HG03354 (cell line): ENCODE measurements around the gene ZNF780A.
"Not testable (repeated sequence)": the region's sequence is repeated elsewhere in the genome, so short reads cannot be mapped to it uniquely, and the experiment has no call there.

Experiments used
- ATAC-seq: cut with Tn5 transposase; IDR thresholded peaks from one replicate; pipeline ENCODE4 v1.9.1; 2021; ENCODE audit warnings: mild to moderate bottlenecking; ENCODE audit not compliant: unreplicated experiment, poor library complexity, severe bottlenecking

ZNF780A gene

DNA sequence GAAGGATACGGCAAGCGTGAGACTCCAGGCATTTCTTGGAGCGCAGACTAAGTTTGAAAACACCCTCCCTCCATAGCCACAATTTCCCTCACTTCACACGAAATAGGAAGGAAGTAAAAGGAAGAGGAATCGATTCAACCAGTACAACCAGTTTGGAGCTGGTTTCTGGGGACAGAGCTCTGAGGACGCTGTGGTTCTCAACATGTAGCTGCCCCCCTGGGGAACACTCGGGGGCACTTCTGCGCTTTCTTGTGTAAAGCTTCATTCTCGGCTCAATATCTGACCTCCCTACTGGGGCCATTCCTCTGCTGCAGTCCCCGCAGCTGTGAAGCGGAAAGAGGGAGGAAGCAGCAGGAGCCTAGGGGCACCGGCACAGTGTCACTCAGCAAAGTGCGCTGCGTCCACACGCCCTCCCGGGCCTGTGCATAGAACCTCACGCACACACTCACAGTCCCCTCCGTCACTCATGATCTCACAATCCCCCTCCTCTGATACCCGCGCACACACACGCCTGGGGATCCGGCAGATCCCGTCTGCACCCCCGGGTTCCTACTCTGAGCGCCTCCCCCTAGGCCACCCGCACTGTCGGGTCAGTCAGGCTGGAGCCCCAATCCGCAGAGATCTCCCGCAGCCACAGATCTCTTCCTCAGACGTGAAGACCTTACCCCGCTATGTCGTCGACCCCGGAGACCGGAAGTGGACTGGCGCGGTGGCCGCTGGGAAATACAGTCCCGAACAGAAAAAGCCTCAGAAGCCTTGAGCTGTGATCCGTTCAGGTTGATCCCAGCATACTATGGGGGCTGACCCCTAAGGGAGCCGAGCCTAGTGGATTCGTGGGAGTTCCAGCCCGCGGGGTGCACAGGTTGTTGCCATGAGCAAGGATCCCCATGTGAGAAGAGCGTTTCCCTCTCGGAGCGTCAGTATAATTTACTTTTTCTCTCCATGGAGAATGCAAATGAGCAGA lies at the start of gene ZNF780A:
Gene ZNF780A (minus strand): TSS at position 703 of the 964 bp plus-strand sequence. CDS start 6,190 bp downstream, outside the sequence.
- peak; percentile 87 for ATAC-seq

DNA sequence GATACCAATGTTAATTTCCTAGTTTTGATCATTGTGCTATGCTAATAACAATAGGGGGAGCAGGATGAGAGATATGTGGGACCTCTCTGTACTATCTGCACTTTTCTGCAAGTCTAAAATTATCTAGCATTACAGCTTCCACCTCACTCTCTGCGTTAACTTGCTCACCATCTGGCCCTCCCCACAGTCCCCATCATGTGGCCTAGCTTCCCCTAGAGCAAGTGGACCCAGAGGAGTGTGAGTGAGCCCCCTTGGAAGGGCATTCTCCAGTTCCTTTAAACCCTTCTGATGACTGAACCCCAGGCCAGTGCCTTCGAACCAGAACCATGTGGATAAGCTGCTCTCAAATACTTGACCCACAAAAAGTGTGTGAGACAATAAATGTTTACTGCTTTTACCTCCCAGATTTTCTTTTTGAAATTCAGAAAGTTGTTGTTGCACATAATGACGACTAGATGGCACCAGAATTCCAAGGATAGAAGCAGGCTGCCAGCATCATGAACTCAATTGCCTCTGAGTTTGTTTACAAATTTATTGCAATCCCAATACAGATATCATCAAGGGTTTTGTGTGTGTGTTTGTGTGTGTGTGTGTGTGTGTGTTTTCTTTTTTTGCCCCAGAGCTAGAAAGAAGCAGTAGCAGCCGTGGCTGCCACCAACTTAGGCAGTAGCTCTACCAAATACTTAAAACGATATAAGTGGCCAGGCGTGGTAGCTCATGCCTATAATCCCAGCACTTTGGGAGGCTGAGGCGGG lies 49.0 kb upstream of the ZNF780A start:
- ATAC-seq, result no peak

DNA sequence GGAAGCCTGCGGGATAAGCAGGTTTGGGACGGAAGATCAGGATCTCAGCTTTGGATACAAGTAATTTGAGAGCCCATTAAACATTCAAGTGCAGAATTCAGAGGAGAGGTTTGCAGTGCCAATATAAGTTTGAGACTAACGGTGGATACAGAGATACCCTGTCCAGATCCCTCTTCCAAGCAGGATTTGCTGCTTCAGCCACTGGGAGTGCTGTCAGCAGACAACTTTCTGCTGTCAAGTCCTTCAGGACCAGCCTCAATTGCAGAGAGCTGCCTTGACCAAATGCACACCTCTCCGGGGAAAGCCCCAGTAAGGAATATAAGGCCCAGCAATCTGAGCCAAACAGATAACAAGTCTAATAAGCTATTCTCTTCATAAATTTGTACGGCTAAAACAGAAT lies 46.1 kb upstream of the ZNF780A start:
- ATAC-seq, result no peak

DNA sequence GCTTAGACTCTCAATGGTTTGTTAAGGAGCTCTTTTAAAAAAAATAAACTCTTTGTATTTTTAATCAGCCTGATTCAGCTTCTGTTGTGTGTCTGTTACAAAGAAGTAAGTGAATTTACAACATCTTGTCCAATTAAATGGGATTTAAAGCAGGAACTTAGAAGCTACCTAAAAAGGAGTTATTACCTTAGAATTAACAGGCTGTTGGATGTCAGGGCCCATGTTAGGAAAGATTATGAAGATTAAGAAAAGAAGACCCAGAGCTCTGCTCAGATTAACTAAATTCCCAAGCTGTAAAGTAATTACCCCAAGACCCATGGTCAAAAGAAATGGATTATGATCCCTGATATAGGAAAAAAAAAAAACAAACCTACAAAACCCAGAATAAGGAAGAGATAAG lies 44.1 kb upstream of the ZNF780A start:
- no peak for ATAC-seq

DNA sequence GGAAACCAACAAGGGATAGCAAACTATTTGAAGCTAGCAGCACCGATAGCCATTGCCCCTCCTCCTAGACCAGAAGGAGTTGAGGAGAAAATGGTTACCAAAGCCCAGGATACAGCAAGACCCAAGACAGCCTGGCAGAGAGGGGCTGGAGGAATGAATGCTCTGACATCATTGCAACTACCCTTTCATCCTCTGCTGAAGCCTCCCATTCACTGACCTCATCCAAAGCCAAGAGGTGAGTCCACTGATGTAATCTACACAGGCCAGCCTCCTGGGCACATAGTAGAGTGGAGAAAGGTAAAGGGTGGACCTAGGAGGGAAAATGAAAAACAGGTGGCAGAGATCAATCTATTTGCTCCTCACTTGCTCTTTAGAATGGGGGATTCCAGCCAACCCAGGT lies 42.7 kb upstream of the ZNF780A start:
- no peak for ATAC-seq

DNA sequence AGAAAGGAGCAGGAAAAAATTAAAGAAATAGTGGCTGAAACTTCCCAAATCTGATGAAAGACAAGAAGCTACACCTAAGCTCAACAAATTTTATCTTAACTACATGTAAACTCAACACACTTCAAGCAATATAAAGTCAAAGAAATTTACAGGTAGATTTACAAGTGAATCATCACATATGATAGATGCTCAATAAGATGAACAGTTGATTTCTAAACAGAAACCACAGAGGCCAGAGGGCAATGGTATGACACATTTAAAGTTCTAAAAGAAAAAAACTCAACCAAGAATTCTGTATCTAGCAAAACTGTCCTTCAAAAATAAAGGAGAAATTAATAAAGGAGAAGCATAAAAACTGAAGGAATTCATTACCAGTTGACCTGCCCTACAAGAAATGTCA lies 39.3 kb upstream of the ZNF780A start:
- no peak for ATAC-seq

DNA sequence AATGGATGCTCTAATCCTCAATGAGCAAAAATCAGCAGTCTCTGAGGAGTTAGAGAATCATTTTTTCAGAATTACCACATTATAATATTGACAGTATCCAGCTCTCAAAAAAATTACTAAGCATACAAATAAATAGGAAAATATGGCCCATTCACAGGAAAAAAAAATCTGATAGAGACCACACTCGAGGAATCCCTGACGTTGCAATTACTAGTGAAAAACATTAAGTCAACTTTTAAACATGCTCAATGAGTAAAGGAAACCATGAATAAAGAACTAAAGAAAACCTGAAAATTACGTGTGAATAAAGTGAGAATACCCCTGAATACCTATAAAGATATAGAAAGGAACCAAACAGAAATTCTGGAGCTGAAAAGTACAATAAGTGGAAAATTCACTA lies 38.7 kb upstream of the ZNF780A start:
- no peak for ATAC-seq

DNA sequence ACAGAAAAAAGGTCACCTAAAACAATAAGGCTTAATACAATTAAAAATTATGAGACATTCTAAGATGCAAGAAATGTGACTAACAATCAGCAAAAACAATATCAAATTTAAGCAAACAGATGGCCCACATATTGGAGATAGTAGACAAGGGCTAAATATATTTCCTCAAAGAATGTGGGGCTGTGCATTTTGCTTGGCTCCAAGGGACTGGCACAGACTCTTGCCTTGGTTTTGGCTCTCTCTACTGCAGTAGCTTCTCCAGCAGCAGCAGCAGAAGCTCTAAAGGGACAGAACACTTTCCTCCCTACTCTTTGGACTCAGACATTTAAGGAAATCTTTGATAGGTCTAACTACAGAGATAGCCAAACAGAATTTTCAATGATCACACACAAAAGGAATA lies 38.2 kb upstream of the ZNF780A start:
- ATAC-seq, result no peak

DNA sequence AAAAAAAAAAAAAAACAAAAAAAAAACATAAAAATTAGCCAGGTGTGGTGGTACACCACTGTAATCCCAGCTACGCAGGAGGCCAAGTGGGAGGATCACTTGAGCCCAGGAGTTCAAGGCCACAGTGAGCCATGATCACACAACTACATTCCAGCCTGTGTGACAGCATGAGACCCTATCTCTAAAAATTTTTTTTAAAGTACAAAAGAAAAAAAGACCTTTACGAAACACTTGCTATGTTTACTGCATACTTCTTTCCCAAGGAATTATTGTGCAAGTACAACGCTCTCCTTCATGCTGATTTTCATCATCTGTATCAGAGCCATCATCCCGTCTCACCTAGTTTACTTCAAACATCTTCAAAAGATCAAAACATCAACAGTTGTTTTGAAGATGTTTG lies 28.6 kb upstream of the ZNF780A start:
- no peak for ATAC-seq

DNA sequence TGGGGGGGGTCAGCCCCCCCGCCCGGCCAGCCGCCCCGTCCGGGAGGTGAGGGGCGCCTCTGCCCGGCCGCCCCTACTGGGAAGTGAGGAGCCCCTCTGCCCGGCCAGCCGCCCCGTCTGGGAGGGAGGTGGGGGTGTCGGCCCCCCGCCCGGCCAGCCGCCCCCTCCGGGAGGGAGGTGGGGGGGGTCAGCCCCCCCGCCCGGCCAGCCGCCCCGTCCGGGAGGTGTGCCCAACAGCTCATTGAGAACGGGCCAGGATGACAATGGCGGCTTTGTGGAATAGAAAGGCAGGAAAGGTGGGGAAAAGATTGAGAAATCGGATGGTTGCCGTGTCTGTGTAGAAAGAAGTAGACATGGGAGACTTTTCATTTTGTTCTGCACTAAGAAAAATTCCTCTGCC lies 27.9 kb upstream of the ZNF780A start:
- not testable (repeated sequence) for ATAC-seq

DNA sequence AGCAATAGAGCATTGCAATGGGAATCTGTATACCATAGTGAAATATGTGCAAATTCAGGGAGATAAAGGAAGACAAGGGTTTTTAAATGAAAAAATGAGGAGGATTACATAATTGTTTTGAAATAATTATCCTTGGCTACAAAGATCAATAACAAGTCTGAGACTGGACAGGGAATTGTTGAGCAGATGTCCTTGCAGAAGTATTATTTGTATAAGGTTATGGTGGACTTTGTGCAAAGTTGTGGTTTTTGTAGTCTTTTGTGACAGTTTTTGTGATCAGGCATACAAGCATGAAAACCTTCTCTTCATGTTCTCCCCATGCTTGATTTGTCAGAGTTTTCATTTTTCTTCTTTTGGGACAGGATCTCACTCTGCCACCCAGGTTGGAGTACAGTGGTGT lies 25.3 kb upstream of the ZNF780A start:
- no peak for ATAC-seq

DNA sequence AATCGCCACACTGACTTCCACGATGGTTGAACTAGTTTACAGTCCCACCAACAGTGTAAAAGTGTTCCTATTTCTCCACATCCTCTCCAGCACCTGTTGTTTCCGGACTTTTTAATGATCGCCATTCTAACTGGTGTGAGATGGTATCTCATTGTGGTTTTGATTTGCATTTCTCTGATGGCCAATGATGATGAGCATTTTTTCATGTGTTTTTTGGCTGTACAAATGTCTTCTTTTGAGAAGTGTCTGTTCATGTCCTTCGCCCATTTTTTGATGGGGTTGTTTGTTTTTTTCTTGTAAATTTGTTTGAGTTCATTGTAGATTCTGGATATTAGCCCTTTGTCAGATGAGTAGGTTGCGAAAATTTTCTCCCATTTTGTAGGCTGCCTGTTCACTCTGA lies 23.4 kb upstream of the ZNF780A start:
- ATAC-seq, result not testable (repeated sequence)

DNA sequence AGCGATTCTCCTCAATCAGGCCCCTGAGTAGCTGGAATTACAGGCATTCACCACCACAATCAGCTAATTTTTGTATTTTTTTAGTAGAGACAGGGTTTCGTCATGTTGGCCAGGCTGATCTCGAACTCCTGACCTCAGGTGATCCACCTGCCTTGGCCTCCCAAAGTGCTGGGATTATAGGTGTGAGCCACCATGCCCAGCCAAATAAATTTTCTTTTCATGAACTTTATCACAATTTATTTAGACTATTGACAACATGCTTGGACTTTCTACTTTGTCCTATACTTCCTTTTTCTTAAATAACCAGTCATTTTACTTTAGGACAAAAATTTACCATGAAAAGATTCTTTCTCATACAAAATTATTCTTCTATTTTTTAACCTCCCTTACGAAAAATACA lies 21.5 kb upstream of the ZNF780A start:
- ATAC-seq, result not testable (repeated sequence)

DNA sequence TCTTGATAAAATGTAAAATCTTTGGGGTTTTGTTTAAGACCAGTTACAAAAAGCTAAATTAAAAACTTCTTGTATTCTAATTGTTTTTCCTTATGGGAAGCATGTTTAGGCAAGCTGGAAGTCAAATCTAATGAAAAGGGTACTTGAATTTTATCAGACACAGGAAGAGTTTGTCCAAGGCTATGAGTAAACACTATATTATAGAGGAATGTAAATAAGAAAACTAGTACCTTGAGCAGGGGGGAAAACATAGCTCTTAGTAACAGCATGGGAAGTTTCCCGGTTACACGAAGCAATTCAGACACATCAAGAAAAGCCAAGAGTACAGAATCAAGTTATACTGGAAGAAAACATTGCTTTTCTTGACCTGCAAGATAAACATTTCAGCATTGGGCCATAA lies 19.8 kb upstream of the ZNF780A start:
- ATAC-seq, result no peak

DNA sequence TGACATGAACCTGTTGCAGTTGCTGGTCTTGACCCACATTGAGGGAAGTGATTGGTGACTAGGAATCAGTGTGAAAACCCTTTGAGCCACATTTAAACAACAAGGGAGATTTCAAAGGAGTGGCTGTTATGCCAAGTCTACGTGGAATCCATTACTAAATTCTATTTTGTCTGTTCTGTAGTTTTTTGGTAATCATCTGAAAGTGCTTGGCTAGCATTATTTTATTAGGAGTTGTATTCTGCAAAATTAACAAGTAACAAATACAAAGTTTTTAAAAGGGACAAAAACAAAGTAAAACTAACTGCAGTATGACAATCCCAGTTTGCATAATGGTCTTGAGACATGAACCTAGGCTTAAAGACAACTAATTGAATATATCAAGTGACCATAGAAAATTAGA lies 14.0 kb upstream of the ZNF780A start:
- ATAC-seq, result no peak

DNA sequence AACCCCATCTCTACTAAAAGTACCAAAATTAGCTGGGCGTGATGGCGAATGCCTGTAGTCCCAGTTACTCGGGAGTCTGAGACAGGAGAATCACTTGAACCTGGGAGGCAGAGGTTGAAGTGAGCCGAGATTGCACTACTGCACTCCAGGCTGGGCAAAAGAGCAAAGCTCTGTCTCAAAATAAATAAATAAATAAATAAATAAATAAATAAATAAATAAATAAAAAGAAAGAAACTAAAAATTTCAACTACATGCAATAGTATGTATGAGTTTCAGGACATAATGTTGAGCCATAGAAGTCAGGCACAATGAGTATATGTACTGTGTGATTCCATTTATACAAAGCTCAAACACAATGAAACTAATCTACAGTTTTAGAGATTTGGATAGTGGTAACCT lies 12.9 kb upstream of the ZNF780A start:
- no peak for ATAC-seq

DNA sequence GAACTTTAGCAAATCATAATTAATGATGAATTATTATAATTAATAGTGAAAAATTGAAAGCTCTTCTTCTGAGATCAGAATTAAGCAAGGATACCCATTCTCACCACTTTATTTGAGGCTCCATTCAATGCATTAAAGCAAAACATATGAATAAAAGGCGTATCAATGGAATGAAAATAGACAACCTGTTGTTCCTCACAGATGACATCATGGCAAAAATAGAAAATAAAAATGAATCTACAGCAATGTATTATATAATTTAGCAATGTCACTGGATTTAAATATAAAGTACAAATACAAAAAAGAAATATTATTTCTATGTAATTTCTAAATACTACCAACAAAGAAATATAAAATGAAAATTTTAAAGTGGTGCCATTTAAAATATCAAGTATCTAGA lies 11.1 kb upstream of the ZNF780A start:
- ATAC-seq, result no peak

DNA sequence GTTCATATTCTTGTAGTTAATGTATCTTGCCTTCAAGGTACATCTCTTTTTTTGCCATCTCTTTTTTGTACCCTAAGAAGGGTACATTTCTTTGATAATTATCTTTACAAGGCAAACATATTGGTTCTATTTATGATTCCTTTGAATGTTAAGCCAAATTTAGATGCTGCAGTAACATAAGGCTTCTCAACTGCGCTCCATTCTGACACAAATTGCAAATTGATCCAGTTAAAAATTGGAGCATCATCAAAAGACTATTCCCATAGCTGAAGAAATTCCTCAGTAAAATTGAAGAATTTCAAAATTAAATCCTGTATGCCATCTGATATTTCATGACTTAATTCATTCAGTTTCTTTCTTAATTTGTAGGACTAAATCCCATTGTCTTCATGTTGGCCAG lies 2.7 kb upstream of the ZNF780A start:
- ATAC-seq, result no peak

DNA sequence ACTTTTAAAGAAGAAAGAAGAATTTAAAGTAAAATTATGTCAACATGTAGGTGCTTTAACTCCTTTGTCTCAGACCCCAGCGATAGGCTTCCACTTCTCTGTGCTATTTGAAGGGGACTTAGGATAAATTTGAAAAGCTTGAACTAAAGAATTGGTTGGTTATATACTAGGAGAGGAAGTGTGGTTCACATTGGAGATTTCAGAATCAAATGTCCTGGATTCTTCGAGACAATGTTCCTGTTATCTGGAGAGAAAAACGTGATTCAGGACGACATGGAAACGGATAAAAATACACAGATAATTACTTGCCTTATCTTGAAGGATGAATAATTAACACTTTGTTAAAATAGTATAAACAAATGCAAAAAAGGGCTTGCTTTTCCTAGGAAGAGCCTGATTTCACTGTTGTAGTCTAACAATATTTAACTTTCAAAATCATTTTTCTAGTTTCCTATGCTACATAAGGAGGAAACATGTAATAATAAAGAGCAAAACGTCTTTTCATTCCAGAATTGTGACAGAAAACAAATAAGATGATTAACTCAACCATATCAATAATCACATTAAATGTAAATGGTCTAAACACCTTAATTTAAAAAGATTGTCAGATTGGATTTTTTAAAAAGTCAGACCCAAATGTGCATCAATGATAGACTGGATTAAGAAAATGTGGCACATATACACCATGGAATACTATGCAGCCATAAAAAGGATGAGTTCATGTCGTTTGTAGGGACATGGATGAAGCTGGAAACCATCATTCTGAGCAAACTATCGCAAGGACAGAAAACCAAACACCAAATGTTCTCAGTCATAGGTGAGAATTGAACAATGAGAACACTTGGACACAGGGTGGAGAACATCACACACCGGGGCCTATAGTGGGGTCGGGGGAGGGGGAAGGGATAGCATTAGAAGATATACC lies 724 bp upstream of the ZNF780A start:
- ATAC-seq, result no peak

DNA sequence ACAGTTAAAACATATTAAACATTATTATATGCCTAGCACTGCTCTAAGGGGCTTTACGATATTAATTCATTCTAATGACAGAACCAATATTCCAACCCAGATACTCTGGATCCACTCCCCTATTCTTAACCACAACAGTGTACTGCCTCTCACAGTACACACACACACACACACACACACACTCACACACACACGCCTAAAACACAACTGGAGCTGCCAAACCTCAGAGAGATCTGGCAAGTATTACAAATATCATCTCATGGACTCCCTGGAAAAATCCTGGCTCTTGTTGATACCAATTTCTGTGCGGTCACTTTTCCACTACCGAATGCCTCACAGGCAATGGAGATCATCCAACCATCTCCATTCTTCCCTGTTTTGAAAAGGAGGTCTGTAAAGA lies 1.3 kb downstream of the ZNF780A start:
- ATAC-seq, result no peak
